HepG2 (cell line): ENCODE results near the gene GHRL. TPM values are rescaled to one million over a fixed set of nuclear protein-coding genes. Genes with fewer than 3 reads are reported as not detected.

Source experiments
- CENPBD1 ChIP-seq: sonication (generic); formaldehyde crosslinking; IDR thresholded peaks from 2 replicates; pipeline ENCODE4 v1.8.0; 2022; ENCODE audit warnings: missing genetic modification reagents, low read depth, mild to moderate bottlenecking, borderline replicate concordance
- CSRNP1 ChIP-seq: sonication (generic); formaldehyde crosslinking; IDR thresholded peaks from 2 replicates; pipeline ENCODE4 v1.8.1; 2023; ENCODE audit warnings: mild to moderate bottlenecking, missing genetic modification reagents
- NFAT5 ChIP-seq: sonication (generic); formaldehyde crosslinking; IDR thresholded peaks from 2 replicates; pipeline ENCODE4 v1.4.0; 2020; ENCODE audit warnings: missing genetic modification reagents
- NONO ChIP-seq, 2 experiments: fragments of 450-650 bp in 1 of 2; sonication (generic) in 1 of 2; formaldehyde crosslinking in 1 of 2; IDR thresholded peaks in 1 of 2; conservative IDR thresholded peaks in 1 of 2; 2 replicates each; pipeline versions ENCODE4 v1.6.1 to v1.8.0; 2017 to 2022; ENCODE audit warnings: mild to moderate bottlenecking in 1 of 2, missing genetic modification reagents in 1 of 2, moderate library complexity in 1 of 2
- TCF7 ChIP-seq: sonication (generic); IDR thresholded peaks from 2 replicates; pipeline ENCODE4 v1.6.1; 2016; ENCODE audit warnings: antibody characterized with exemption, low read depth
- ZBTB4 ChIP-seq: sonication (generic); formaldehyde crosslinking; IDR thresholded peaks from 2 replicates; pipeline ENCODE4 v1.4.0; 2020; ENCODE audit warnings: missing genetic modification reagents, mild to moderate bottlenecking, borderline replicate concordance
- ZNF543 ChIP-seq: sonication (generic); formaldehyde crosslinking; IDR thresholded peaks from 2 replicates; pipeline ENCODE4 v1.4.0; 2020; ENCODE audit warnings: mild to moderate bottlenecking, missing genetic modification reagents
- ZNF710 ChIP-seq: sonication (generic); formaldehyde crosslinking; IDR thresholded peaks from 2 replicates; pipeline ENCODE4 v1.5.0; 2020; ENCODE audit warnings: mild to moderate bottlenecking, missing genetic modification reagents, borderline replicate concordance
- ZNF713 ChIP-seq: sonication (generic); formaldehyde crosslinking; IDR thresholded peaks from 2 replicates; pipeline ENCODE4 v1.4.0; 2020; ENCODE audit warnings: mild to moderate bottlenecking, missing genetic modification reagents
- polyA plus RNA-seq, 8 experiments: library from polyadenylated mRNA; depleted of rRNA in 3 of 8; stranded (reverse) in 7 of 8; unstranded in 1 of 8; fragments of >200 nt; fragmentation: Illumina TruSeq in 4 of 8; extraction: Trizol in 4 of 8; gene quantifications; 2 replicates each; pipeline versions ENCODE4 v1.2.1 to v1.2.3, GENCODE V29; 2011 to 2016; ENCODE audit warnings: low read depth in 4 of 8, missing spikeins in 1 of 8, mixed read lengths in 1 of 8; ENCODE audit not compliant: insufficient read depth in 1 of 8
- total RNA-seq, 5 experiments: library from RNA; depleted of rRNA; stranded (reverse); fragments of >200 nt; fragmentation: Illumina TruSeq; extraction: Trizol; gene quantifications; 2 replicates each; pipeline ENCODE4 v1.2.3, GENCODE V29; 2016; ENCODE audit warnings: low read depth in 1 of 5

Gene GHRL
- total and polyA plus RNA-seq, 2 of the 13 experiments (the other 11 are each of a cell fraction or from before 2014, with no cell fraction given) = 0.09 TPM; not detected in 1

GRCh38 chr3:10292505-10293419, at the start of gene GHRL (continued):
- 0 out of 2 replicates have a peak, but pooled peaks have one; percentile 26 for TF ChIP-seq ZBTB4
- TF ChIP-seq CENPBD1 (CRISPR knock-in tag) = no peak
- TF ChIP-seq TCF7 = no peak
- TF ChIP-seq NONO (IDR thresholded peaks at IDR 0.05) = no peak
- TF ChIP-seq NONO (CRISPR knock-in tag; conservative IDR thresholded peaks at IDR 0.05) = 0 out of 2 replicates have a peak, but pooled peaks have one; percentile 23
- no peak for TF ChIP-seq ZNF713 (CRISPR knock-in tag)
- no peak for TF ChIP-seq NFAT5
- peak; percentile 83; the same call in 1 of the 2 replicates for TF ChIP-seq ZNF710 (CRISPR knock-in tag)
- TF ChIP-seq ZNF543 (CRISPR knock-in tag) = no peak
- TF ChIP-seq CSRNP1 (CRISPR knock-in tag) = no peak
